Thymus (tissue), 11 donors: ENCODE measurements around the gene SUPT20HL1. TPM values are rescaled to one million over a fixed set of nuclear protein-coding genes. Genes with fewer than 3 reads are reported as not detected.

ENCODE experiments used
- DNase-seq, 9 donors: peaks; one replicate each; pipeline ENCODE4 v3.0.0-alpha.2; 2013; ENCODE audit warnings: low spot score in 9 of 9, low read depth in 6 of 9, missing footprints in 1 of 9
- H3K27ac ChIP-seq, 2 donors: one replicate each; pipeline ENCODE4 v1.5.1; 2013; ENCODE audit warnings: control low read depth in 1 of 2, low read depth in 1 of 2, low read length in 1 of 2, mild to moderate bottlenecking in 1 of 2, moderate library complexity in 1 of 2
- H3K27me3 ChIP-seq, 2 donors: one replicate each; pipeline ENCODE4 v1.5.1; 2013; ENCODE audit warnings: low read length in 1 of 2; ENCODE audit not compliant: control insufficient read depth in 2 of 2, insufficient read depth in 1 of 2
- H3K36me3 ChIP-seq, 2 donors: one replicate each; pipeline ENCODE4 v1.5.1; 2013; ENCODE audit warnings: low read length in 1 of 2, mild to moderate bottlenecking in 1 of 2, moderate library complexity in 1 of 2; ENCODE audit not compliant: control insufficient read depth in 2 of 2, insufficient read depth in 2 of 2
- H3K4me1 ChIP-seq, 2 donors: one replicate each; pipeline ENCODE4 v1.5.1; 2013; ENCODE audit warnings: low read length in 2 of 2; ENCODE audit not compliant: control insufficient read depth in 2 of 2, insufficient read depth in 2 of 2
- H3K4me3 ChIP-seq, 2 donors: one replicate each; pipeline ENCODE4 v1.5.1; 2013; ENCODE audit warnings: low read length in 2 of 2, control low read depth in 1 of 2, mild to moderate bottlenecking in 1 of 2
- H3K9me3 ChIP-seq, 2 donors: one replicate each; pipeline ENCODE4 v1.5.1; 2013; ENCODE audit warnings: low read length in 1 of 2, mild to moderate bottlenecking in 1 of 2; ENCODE audit not compliant: control insufficient read depth in 2 of 2, insufficient read depth in 1 of 2
- WGBS: extraction: QIAGEN DNeasy Blood & Tissue Kit; methylation state at CpG from one replicate; pipeline ENCODE4 v1.1.7; 2013; 5-methylcytosine and 5-hydroxymethylcytosine counted together
- polyA plus RNA-seq: library from polyadenylated mRNA; stranded (reverse); fragments of 200-250 nt; gene quantifications from one replicate; pipeline ENCODE4 v1.2.3, GENCODE V29; 2013
- total RNA-seq: library from RNA; stranded (reverse); fragments of 120-200 nt; gene quantifications from one replicate; pipeline ENCODE4 v1.2.4, GENCODE V29; 2013
- donor health status: healthy.

Gene SUPT20HL1
- total and polyA plus RNA-seq, 2 donors: 0.02 TPM; not detected in 1

DNA sequence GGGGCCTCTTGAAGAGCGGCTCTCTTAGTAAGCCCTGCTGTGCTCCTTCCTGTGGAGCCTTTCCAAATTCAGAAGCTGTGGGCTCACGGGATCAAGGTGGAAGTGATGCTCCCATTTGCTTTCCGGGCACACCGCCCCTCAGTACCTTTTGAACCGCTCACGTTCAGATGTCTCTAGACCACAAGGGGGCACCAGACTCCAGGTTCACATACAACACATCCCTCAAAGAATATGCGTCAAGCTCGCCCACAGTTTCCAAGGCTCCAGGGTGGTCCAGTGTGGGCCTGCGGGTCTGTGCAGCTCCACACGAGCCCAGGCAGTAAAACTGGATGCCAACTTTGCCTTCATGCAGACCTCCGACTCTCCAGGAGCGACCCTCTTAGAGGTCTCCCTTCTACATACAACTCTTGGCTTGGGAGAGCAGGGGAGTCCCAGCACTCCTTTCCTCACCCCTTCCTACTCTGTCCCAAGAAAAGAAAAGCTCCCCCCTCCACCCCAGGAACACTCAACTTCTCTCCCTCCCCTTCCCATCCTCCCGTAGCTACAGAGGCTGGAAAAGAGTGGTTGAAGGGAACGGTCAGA, 11.0 kb downstream of the SUPT20HL1 start:
- peak; percentile 36 to 81 (median 57) for DNase-seq
- H3K9me3 ChIP-seq: no peaks in the 10 kb centered on the region
- peaks cover 0 to 14% of the 10 kb centered on the region in 2 donors for H3K27me3 ChIP-seq
- peaks cover 0 to 6% of the 10 kb centered on the region in 2 donors for H3K4me1 ChIP-seq
- WGBS: 11% methylated on average over 14 of the region's 14 CpGs
- H3K4me3 ChIP-seq: no peak overlapping the region
- no peaks in the 10 kb centered on the region for H3K36me3 ChIP-seq
- no peak overlapping the region for H3K27ac ChIP-seq

DNA sequence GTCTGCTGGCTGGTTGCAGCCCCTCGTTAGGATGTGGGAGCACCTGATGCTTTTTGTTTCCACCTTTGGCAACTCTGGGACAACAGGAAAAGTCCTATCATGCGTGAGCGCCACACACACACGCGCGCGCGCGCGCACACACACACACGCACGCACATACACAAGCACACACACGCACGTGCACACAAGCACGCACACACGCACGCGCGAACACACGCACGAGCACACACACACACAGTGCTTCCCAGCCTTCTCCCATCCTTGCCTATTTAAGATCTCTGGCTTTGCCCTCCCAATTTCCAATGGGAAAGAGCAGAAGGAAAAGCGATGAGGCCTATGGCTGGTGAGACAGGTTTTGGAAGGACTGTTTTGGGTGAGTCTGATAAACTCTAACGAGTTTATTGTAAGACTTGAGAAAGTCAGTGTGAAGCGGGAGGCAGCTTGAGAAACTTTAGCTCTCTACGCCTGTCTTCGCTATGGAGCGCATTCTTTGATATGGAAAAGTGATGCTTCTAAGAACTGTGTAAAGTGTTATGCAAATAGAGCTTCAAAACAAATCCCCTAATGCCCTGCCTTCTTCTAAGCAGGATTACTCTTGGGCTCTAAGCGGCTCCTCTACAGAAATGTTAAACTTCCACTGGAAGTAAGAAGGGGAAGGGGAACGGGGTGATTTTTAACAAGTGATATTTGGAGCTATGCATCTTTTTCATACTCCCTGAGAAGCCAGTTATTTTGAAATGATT, 11.8 kb downstream of the SUPT20HL1 start:
- no peak overlapping the region for H3K27ac ChIP-seq
- H3K36me3 ChIP-seq: no peaks in the 10 kb centered on the region
- H3K4me3 ChIP-seq: no peak overlapping the region
- WGBS: 68% methylated on average over 29 of the region's 29 CpGs
- peaks cover 0 to 14% of the 10 kb centered on the region in 2 donors for H3K27me3 ChIP-seq
- DNase-seq: peak in 1 of 9 donors; percentile 2
- H3K4me1 ChIP-seq: peaks cover 0 to 6% of the 10 kb centered on the region in 2 donors
- H3K9me3 ChIP-seq: no peaks in the 10 kb centered on the region

DNA sequence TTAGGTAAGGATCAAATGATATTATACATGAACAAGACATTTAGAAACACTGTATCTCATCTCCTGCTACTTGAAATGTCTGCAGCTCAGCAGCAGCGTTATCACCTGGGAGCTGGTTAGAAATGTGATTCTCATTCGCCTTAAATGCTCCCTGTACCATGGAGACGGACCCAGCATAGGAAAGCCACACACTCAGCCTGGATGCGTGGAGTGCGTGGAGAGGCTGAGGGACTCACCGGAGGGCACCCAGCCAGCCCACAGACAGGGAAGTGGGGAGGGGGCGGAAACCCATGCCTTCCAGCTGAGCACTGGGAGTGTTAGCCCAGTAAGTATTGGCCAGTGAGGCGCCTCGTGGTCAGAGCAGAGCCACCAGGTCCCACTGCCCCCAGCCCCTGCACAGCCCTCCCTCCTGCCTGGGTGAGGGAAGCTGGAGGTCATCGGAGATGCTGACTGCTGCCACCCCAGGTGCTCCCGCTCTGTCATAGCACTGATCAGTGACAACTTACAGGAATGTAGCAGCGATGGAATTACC, 15.2 kb downstream of the SUPT20HL1 start:
- no peak for DNase-seq
- Histone ChIP-seq H3K27ac (no peak overlapping the region), H3K4me1 (peaks cover 0 to 6% of the 10 kb centered on the region in 2 donors), H3K9me3 (no peaks in the 10 kb centered on the region), H3K36me3 (no peaks in the 10 kb centered on the region), H3K27me3 (peaks cover 0 to 14% of the 10 kb centered on the region in 2 donors), H3K4me3 (no peak overlapping the region)
- 63% methylated on average over 12 of the region's 12 CpGs for WGBS

DNA sequence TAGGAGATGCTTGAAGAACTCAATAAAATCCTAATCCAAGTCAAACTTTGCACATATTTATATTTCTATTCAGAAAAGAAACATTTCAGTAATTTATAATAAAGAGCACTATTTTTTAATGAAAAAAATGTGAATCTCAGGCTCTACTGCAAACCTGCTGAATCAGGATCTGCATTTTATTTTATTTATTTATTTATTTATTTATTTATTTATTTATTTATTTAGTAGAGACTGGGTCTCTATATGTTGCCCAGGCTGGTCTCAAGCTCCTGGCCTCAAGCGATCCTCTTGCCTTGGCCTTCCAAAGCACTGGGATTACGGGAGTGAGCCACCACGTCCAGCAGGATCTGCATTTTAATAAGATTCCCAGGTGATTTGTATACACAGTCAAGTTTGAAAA, 16.0 kb downstream of the SUPT20HL1 start:
- Histone ChIP-seq H3K4me3 (no peak overlapping the region), H3K36me3 (no peaks in the 10 kb centered on the region), H3K4me1 (peaks cover 0 to 3% of the 10 kb centered on the region in 2 donors), H3K9me3 (no peaks in the 10 kb centered on the region), H3K27ac (no peak overlapping the region), H3K27me3 (peaks cover 0 to 14% of the 10 kb centered on the region in 2 donors)
- no peak for DNase-seq
- 100% methylated on average over 3 of the region's 3 CpGs for WGBS

- 86% methylated on average over 2 of the region's 2 CpGs for WGBS
Observed at GRCh38 chrX:24377195-24377594, 16.8 kb downstream of the SUPT20HL1 start.

GRCh38 chrX:24377911-24378468, 17.6 kb downstream of the SUPT20HL1 start:
- no peaks in the 10 kb centered on the region for H3K9me3 ChIP-seq
- no peaks in the 10 kb centered on the region for H3K36me3 ChIP-seq
- H3K27me3 ChIP-seq: peaks cover 0 to 6% of the 10 kb centered on the region in 2 donors
- H3K4me3 ChIP-seq: no peak overlapping the region
- no peak overlapping the region for H3K27ac ChIP-seq
- no peak for DNase-seq
- WGBS: 100% methylated on average over 1 of the region's 1 CpG
- no peaks in the 10 kb centered on the region for H3K4me1 ChIP-seq

More at GRCh38 chrX:24377195-24377594, 16.8 kb downstream of the SUPT20HL1 start:
- DNase-seq: no peak
- Histone ChIP-seq H3K27ac (no peak overlapping the region), H3K9me3 (no peaks in the 10 kb centered on the region), H3K4me1 (no peaks in the 10 kb centered on the region), H3K36me3 (no peaks in the 10 kb centered on the region), H3K4me3 (no peak overlapping the region), H3K27me3 (peaks cover 0 to 6% of the 10 kb centered on the region in 2 donors)

GRCh38 chrX:24378706-24379105, 18.3 kb downstream of the SUPT20HL1 start:
- WGBS: 98% methylated on average over 6 of the region's 6 CpGs
- DNase-seq: no peak
- Histone ChIP-seq H3K4me3 (no peak overlapping the region), H3K27me3 (peaks cover 0 to 6% of the 10 kb centered on the region in 2 donors), H3K27ac (no peak overlapping the region), H3K9me3 (no peaks in the 10 kb centered on the region), H3K36me3 (no peaks in the 10 kb centered on the region), H3K4me1 (no peaks in the 10 kb centered on the region)

DNA sequence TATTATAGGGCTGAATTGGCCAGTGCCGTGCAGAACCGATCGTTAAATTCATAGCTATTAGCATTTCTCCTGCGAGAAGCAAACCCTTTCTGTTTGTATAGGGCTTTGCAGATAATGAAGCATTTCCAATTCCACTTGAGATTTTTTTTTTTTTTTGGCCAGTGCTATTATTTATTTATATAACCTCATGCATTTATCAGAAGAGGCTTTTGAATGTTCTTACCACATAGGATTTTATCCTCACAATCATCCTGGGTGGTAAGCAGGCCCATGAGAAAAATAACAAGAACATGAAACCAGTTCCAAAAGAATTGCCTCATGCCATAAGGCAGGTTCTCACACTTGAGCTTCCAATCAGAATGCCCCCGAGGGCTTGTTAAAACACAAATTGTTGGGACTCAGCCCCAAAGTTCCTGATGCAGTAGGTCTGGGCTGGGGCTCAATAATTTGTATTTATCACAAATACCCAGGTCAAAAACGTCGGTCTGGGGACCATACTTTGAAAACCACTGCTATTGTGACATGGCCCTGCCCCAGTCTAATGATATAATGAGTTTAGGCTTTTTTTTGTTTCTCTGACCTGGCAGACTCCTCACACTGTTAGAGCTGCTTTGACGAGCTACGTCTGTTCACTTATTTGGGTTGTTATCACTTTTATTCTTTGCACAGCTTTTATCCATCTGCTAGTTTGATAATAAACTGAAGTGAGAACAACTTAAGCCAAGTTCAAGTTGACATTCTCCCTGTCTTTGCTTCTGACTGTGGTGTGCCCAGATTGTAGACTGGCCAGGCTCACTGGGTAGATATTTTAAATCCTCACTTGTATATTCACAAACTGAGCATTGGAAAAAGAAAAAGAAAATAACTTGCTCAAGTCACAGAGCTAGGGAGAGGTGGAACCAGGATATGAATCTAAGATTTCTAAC, 20.1 kb downstream of the SUPT20HL1 start:
- peaks cover 0 to 6% of the 10 kb centered on the region in 2 donors for H3K27me3 ChIP-seq
- DNase-seq: no peak
- H3K36me3 ChIP-seq: no peaks in the 10 kb centered on the region
- WGBS: 94% methylated on average over 9 of the region's 9 CpGs
- H3K9me3 ChIP-seq: no peaks in the 10 kb centered on the region
- no peak overlapping the region for H3K27ac ChIP-seq
- H3K4me3 ChIP-seq: no peak overlapping the region
- no peaks in the 10 kb centered on the region for H3K4me1 ChIP-seq
